GM23338 (cell line): ENCODE data around the gene MARCHF10. TPM values are rescaled to one million over a fixed set of nuclear protein-coding genes. Genes with fewer than 3 reads are reported as not detected.
A peak's percentile ranks its signal among the peaks of the same experiment; 100 is the strongest.
"Not testable (repeated sequence)": the region's sequence is repeated elsewhere in the genome, so short reads cannot be mapped to it uniquely, and the experiment has no call there.

Experiments used
- ATAC-seq: fragments of 200-7000 bp; cut with Tn5 transposase; 3 replicates; pipeline ENCODE4 v1.9.1; 2020
- DNase-seq: peaks from one replicate; pipeline ENCODE4 v3.0.0-alpha.2; 2015; ENCODE audit warnings: low spot score
- H2AFZ ChIP-seq: fragments of 200-600 bp; sonication (generic); 2 replicates; pipeline ENCODE4 v1.8.0; 2016; ENCODE audit warnings: antibody characterized with exemption, mild to moderate bottlenecking, moderate library complexity
- H3F3A ChIP-seq: fragments of 200-600 bp; sonication (generic); replicated peaks from 2 replicates; pipeline ENCODE4 v1.8.0; 2017; ENCODE audit warnings: antibody characterized with exemption, mixed run types, low read depth
- H3K27ac ChIP-seq: fragments of 200-600 bp; sonication (generic); 2 replicates; pipeline ENCODE4 v1.6.1; 2016; ENCODE audit warnings: low read depth
- H3K27me3 ChIP-seq: fragments of 200-600 bp; sonication (generic); 2 replicates; pipeline ENCODE4 v1.8.0; 2016; ENCODE audit warnings: mild to moderate bottlenecking, mixed run types, moderate library complexity; ENCODE audit not compliant: insufficient read depth
- H3K36me3 ChIP-seq: fragments of 200-600 bp; sonication (generic); 2 replicates; pipeline ENCODE4 v1.8.0; 2016; ENCODE audit warnings: mild to moderate bottlenecking; ENCODE audit not compliant: insufficient read depth
- H3K4me1 ChIP-seq: fragments of 200-600 bp; sonication (generic); 2 replicates; pipeline ENCODE4 v1.8.0; 2016; ENCODE audit warnings: mild to moderate bottlenecking, moderate library complexity; ENCODE audit not compliant: insufficient read depth
- H3K4me2 ChIP-seq: fragments of 200-600 bp; sonication (generic); 2 replicates; pipeline ENCODE4 v1.7.1; 2017; ENCODE audit warnings: mixed run types
- H3K4me3 ChIP-seq: fragments of 200-600 bp; sonication (generic); 2 replicates; pipeline ENCODE4 v1.6.1; 2016; ENCODE audit warnings: mixed run types
- H3K79me2 ChIP-seq: fragments of 200-600 bp; sonication (generic); replicated peaks from 2 replicates; pipeline ENCODE4 v1.8.0; 2017; ENCODE audit warnings: mild to moderate bottlenecking; ENCODE audit not compliant: insufficient read depth
- H3K9me2 ChIP-seq: fragments of 200-600 bp; sonication (generic); 2 replicates; pipeline ENCODE4 v1.8.0; 2017; ENCODE audit not compliant: insufficient read depth
- H4K20me1 ChIP-seq: fragments of 200-600 bp; sonication (generic); replicated peaks from 2 replicates; pipeline ENCODE4 v1.8.0; 2017; ENCODE audit warnings: mild to moderate bottlenecking; ENCODE audit not compliant: insufficient read depth
- H3K27ac Mint-ChIP-seq: 2 replicates; pipeline ENCODE4 v1.8.0; 2020; ENCODE audit warnings: inconsistent platforms, mild to moderate bottlenecking, moderate library complexity, mixed read lengths
- H3K27me3 Mint-ChIP-seq: 3 replicates; pipeline ENCODE4 v1.8.0; 2022; ENCODE audit warnings: low read depth, mild to moderate bottlenecking, moderate library complexity, mixed read lengths, inconsistent platforms; ENCODE audit not compliant: insufficient read depth, poor library complexity
- H3K36me3 Mint-ChIP-seq: 3 replicates; pipeline ENCODE4 v1.8.0; 2021; ENCODE audit warnings: low read depth, mild to moderate bottlenecking, inconsistent platforms, moderate library complexity, mixed read lengths
- H3K4me1 Mint-ChIP-seq: 3 replicates; pipeline ENCODE4 v1.8.0; 2020; ENCODE audit warnings: mild to moderate bottlenecking, inconsistent platforms, mixed read lengths
- H3K4me3 Mint-ChIP-seq: 3 replicates; pipeline ENCODE4 v1.8.0; 2021; ENCODE audit warnings: moderate library complexity, mild to moderate bottlenecking, inconsistent platforms, mixed read lengths
- H3K9me3 Mint-ChIP-seq: 3 replicates; pipeline ENCODE4 v1.8.0; 2020; ENCODE audit warnings: moderate library complexity, mild to moderate bottlenecking, inconsistent platforms, mixed read lengths
- JUNB ChIP-seq: IDR thresholded peaks from one replicate; pipeline ENCODE4 v1.6.1; 2016; ENCODE audit warnings: antibody characterized with exemption; ENCODE audit not compliant: unreplicated experiment
- STAT1 ChIP-seq: IDR thresholded peaks from one replicate; pipeline ENCODE4 v1.6.1; 2016; ENCODE audit warnings: antibody characterized with exemption; ENCODE audit not compliant: unreplicated experiment
- ZNF331 ChIP-seq: fragments of 250-450 bp; sonication (Bioruptor Pico); IDR thresholded peaks from 2 replicates; pipeline ENCODE4 v1.5.0; 2020; ENCODE audit warnings: low read depth, mild to moderate bottlenecking, moderate library complexity
- polyA plus RNA-seq: library from polyadenylated mRNA; unstranded; fragments of >200 nt; fragmentation: Nextera tagmentation; extraction: Ambion mirVana; gene quantifications from 2 replicates; pipeline ENCODE4 v1.2.1, GENCODE V29; 2016
- total RNA-seq: library from RNA; depleted of rRNA; stranded (reverse); fragments of >200 nt; shearing (Covaris generic); gene quantifications from 2 replicates; pipeline ENCODE4 v1.2.3, GENCODE V29; 2014
- TF ChIP-seq, protein P1 (sequence below): IDR thresholded peaks from one replicate; pipeline ENCODE4 v1.6.1; 2018; ENCODE audit warnings: antibody characterized with exemption; ENCODE audit not compliant: unreplicated experiment
- TF ChIP-seq, protein P2 (sequence below): fragments of 250-450 bp; sonication (Bioruptor Pico); IDR thresholded peaks from 2 replicates; pipeline ENCODE4 v1.5.0; 2020; ENCODE audit warnings: mild to moderate bottlenecking, moderate library complexity
- TF ChIP-seq, protein P3 (sequence below), 2 experiments: fragments of 200-600 bp in 1 of 2; sonication (generic) in 1 of 2; conservative IDR thresholded peaks; 2 replicates each; pipeline versions ENCODE4 v1.5.1 to v1.6.1; 2016 to 2017; ENCODE audit warnings: antibody characterized with exemption in 2 of 2, low read depth in 2 of 2, mild to moderate bottlenecking in 2 of 2, moderate library complexity in 1 of 2

MARCHF10 gene
- total and polyA plus RNA-seq, 2 experiments from 2014 or later, result 0.50 TPM; not detected in 1

DNA sequence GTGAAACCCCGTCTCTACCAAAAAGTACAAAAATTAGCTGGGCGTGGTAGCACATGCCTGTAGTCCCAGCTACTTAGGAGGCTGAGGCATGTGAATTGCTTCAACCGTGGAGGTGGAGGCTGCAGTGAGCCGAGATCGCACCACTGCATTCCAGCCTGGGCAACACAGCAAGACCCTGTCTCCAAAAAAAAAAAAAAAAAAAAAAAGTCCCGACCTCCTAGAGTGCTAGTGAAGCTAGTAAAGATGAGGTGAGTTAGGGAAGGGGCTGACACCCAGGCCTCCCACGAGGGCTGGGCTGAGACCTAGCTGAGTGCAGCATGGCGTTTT, 116.6 kb downstream of the MARCHF10 start:
- not testable (repeated sequence) for H3K9me2 ChIP-seq, H3K4me1 ChIP-seq, DNase-seq, H3K27ac Mint-ChIP-seq, H3K27me3 ChIP-seq, H3K4me3 ChIP-seq, H4K20me1 ChIP-seq, ATAC-seq, H2AFZ ChIP-seq, H3K9me3 Mint-ChIP-seq, H3K4me2 ChIP-seq, H3F3A ChIP-seq, H3K27ac ChIP-seq, H3K79me2 ChIP-seq, H3K4me3 Mint-ChIP-seq, H3K36me3 Mint-ChIP-seq, H3K36me3 ChIP-seq
- H3K4me1 Mint-ChIP-seq, result peaks cover 16% of the 10 kb centered on the region
- H3K27me3 Mint-ChIP-seq, result peaks cover 13% of the 10 kb centered on the region

DNA sequence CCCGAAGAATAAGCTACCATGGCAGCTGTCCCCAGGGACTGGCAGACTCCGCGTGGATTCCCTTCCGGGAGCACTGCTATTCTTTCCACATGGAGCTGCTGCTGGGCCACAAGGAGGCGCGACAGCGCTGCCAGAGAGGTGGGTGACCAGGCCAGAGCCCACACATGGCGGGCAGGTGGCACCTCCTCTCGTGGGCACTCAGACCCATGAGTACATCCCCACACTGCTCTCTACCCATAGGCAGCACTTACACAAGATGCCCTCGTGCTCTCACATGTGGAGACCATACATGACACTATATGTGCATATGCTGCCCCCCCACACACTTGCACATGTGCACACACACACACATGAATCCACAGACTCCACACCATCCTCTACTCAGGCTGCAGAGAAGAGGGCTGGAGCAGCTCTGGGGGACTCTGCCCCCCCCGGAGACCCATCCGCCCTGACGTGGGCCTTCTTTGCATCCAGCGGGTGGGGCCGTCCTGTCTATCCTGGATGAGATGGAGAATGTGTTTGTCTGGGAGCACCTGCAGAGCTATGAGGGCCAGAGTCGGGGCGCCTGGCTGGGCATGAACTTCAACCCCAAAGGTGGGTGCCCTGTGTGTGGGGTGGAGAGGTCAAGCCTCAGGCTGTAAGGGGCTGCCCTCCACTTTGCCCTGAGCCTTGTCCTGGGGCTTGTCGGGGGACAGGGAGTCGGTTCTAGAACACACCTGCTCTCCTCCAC, 117.8 kb downstream of the MARCHF10 start:
- Histone ChIP-seq H3K4me2 (no peak overlapping the region), H3K27me3 (no peaks in the 10 kb centered on the region), H3K79me2 (no peaks in the 10 kb centered on the region), H2AFZ (no peak overlapping the region), H3K4me1 (peaks cover 4% of the 10 kb centered on the region; the same call in 1 of the 2 replicates), H3K36me3 (no peaks in the 10 kb centered on the region), H3F3A (no peaks in the 10 kb centered on the region), H3K9me2 (no peaks in the 10 kb centered on the region), H3K27ac (no peak overlapping the region), H3K4me3 (no peak overlapping the region), H4K20me1 (no peaks in the 10 kb centered on the region)
- TF ChIP-seq, protein P1, sequence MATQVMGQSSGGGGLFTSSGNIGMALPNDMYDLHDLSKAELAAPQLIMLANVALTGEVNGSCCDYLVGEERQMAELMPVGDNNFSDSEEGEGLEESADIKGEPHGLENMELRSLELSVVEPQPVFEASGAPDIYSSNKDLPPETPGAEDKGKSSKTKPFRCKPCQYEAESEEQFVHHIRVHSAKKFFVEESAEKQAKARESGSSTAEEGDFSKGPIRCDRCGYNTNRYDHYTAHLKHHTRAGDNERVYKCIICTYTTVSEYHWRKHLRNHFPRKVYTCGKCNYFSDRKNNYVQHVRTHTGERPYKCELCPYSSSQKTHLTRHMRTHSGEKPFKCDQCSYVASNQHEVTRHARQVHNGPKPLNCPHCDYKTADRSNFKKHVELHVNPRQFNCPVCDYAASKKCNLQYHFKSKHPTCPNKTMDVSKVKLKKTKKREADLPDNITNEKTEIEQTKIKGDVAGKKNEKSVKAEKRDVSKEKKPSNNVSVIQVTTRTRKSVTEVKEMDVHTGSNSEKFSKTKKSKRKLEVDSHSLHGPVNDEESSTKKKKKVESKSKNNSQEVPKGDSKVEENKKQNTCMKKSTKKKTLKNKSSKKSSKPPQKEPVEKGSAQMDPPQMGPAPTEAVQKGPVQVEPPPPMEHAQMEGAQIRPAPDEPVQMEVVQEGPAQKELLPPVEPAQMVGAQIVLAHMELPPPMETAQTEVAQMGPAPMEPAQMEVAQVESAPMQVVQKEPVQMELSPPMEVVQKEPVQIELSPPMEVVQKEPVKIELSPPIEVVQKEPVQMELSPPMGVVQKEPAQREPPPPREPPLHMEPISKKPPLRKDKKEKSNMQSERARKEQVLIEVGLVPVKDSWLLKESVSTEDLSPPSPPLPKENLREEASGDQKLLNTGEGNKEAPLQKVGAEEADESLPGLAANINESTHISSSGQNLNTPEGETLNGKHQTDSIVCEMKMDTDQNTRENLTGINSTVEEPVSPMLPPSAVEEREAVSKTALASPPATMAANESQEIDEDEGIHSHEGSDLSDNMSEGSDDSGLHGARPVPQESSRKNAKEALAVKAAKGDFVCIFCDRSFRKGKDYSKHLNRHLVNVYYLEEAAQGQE, result no peak
- TF ChIP-seq, protein P2, sequence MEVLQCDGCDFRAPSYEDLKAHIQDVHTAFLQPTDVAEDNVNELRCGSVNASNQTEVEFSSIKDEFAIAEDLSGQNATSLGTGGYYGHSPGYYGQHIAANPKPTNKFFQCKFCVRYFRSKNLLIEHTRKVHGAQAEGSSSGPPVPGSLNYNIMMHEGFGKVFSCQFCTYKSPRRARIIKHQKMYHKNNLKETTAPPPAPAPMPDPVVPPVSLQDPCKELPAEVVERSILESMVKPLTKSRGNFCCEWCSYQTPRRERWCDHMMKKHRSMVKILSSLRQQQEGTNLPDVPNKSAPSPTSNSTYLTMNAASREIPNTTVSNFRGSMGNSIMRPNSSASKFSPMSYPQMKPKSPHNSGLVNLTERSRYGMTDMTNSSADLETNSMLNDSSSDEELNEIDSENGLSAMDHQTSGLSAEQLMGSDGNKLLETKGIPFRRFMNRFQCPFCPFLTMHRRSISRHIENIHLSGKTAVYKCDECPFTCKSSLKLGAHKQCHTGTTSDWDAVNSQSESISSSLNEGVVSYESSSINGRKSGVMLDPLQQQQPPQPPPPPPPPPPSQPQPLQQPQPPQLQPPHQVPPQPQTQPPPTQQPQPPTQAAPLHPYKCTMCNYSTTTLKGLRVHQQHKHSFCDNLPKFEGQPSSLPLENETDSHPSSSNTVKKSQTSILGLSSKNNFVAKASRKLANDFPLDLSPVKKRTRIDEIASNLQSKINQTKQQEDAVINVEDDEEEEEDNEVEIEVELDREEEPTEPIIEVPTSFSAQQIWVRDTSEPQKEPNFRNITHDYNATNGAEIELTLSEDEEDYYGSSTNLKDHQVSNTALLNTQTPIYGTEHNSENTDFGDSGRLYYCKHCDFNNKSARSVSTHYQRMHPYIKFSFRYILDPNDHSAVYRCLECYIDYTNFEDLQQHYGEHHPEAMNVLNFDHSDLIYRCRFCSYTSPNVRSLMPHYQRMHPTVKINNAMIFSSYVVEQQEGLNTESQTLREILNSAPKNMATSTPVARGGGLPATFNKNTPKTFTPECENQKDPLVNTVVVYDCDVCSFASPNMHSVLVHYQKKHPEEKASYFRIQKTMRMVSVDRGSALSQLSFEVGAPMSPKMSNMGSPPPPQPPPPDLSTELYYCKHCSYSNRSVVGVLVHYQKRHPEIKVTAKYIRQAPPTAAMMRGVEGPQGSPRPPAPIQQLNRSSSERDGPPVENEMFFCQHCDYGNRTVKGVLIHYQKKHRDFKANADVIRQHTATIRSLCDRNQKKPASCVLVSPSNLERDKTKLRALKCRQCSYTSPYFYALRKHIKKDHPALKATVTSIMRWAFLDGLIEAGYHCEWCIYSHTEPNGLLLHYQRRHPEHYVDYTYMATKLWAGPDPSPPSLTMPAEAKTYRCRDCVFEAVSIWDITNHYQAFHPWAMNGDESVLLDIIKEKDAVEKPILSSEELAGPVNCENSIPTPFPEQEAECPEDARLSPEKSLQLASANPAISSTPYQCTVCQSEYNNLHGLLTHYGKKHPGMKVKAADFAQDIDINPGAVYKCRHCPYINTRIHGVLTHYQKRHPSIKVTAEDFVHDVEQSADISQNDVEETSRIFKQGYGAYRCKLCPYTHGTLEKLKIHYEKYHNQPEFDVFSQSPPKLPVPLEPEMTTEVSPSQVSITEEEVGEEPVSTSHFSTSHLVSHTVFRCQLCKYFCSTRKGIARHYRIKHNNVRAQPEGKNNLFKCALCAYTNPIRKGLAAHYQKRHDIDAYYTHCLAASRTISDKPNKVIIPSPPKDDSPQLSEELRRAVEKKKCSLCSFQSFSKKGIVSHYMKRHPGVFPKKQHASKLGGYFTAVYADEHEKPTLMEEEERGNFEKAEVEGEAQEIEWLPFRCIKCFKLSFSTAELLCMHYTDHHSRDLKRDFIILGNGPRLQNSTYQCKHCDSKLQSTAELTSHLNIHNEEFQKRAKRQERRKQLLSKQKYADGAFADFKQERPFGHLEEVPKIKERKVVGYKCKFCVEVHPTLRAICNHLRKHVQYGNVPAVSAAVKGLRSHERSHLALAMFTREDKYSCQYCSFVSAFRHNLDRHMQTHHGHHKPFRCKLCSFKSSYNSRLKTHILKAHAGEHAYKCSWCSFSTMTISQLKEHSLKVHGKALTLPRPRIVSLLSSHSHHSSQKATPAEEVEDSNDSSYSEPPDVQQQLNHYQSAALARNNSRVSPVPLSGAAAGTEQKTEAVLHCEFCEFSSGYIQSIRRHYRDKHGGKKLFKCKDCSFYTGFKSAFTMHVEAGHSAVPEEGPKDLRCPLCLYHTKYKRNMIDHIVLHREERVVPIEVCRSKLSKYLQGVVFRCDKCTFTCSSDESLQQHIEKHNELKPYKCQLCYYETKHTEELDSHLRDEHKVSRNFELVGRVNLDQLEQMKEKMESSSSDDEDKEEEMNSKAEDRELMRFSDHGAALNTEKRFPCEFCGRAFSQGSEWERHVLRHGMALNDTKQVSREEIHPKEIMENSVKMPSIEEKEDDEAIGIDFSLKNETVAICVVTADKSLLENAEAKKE (CRISPR knock-in tag), result no peak
- TF ChIP-seq, protein P3, sequence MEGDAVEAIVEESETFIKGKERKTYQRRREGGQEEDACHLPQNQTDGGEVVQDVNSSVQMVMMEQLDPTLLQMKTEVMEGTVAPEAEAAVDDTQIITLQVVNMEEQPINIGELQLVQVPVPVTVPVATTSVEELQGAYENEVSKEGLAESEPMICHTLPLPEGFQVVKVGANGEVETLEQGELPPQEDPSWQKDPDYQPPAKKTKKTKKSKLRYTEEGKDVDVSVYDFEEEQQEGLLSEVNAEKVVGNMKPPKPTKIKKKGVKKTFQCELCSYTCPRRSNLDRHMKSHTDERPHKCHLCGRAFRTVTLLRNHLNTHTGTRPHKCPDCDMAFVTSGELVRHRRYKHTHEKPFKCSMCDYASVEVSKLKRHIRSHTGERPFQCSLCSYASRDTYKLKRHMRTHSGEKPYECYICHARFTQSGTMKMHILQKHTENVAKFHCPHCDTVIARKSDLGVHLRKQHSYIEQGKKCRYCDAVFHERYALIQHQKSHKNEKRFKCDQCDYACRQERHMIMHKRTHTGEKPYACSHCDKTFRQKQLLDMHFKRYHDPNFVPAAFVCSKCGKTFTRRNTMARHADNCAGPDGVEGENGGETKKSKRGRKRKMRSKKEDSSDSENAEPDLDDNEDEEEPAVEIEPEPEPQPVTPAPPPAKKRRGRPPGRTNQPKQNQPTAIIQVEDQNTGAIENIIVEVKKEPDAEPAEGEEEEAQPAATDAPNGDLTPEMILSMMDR (conservative IDR thresholded peaks at IDR 0.05; ENCODE audit: low read depth in 2 of 2), result peak in 1 of 2 experiments; percentile 45; a peak in 2 of 4 replicates
- TF ChIP-seq ZNF331 (CRISPR knock-in tag) (no peak), STAT1 (no peak), JUNB (no peak)
- Mint-ChIP-seq H3K36me3 (peaks cover 16% of the 10 kb centered on the region), H3K4me1 (peaks cover 16% of the 10 kb centered on the region), H3K27me3 (peaks cover 8% of the 10 kb centered on the region), H3K27ac (no peak overlapping the region), H3K9me3 (peaks cover 9% of the 10 kb centered on the region; the same call in 1 of the 3 replicates), H3K4me3 (no peak overlapping the region)
- no peak for DNase-seq
- ATAC-seq, result no peak
